ENCODE measurements around the gene TTYH3. TPM values are rescaled to one million over a fixed set of nuclear protein-coding genes. Genes with fewer than 3 reads are reported as not detected.
A peak's percentile ranks its signal among the peaks of the same experiment; 100 is the strongest.

Gene TTYH3
- total RNA-seq, 1 experiment from 2014 or later, result 25.0 TPM

DNA sequence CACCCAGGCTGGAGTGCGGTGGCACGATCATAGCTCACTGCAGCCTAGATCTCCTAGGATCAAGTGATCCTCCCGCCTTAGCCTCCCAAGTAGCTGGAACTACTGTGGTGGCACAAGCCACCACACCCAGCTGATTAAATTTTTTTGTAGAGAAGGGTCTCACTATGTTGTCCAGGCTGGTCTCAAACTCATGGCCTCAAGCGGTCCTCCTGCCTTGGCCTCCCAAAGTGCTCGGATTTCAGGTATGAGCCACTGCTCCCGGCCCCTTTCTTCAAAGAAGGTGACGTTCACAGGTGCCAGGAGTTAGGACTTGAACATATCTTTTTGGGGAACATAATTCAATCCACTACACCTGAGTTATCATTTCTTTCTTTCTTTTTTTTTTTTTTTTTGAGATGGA lies 2.9 kb upstream of the TTYH3 start:
- Histone ChIP-seq H3K9ac (ENCODE audit: low read length) (no peak overlapping the region), H3K79me2 (ENCODE audit: low read length) (peaks cover 18% of the 10 kb centered on the region), H3K4me1 (ENCODE audit: insufficient read depth, low read length) (peaks cover 11% of the 10 kb centered on the region), H3K27me3 (ENCODE audit: low read length) (no peaks in the 10 kb centered on the region), H3K9me3 (ENCODE audit: low read length) (no peaks in the 10 kb centered on the region), H3K4me3 (ENCODE audit: low read length) (no peak overlapping the region), H3K27ac (ENCODE audit: low read length) (no peak overlapping the region), H2AFZ (ENCODE audit: low read length) (no peak overlapping the region), H3K36me3 (ENCODE audit: low read depth, low read length) (no peaks in the 10 kb centered on the region), H3K4me2 (ENCODE audit: low read length) (no peak overlapping the region), H3K9me2 (replicated peaks; ENCODE audit: low read length) (no peaks in the 10 kb centered on the region), H3F3A (ENCODE audit: low read length, unreplicated experiment) (no peaks in the 10 kb centered on the region), H4K20me1 (ENCODE audit: low read length) (no peaks in the 10 kb centered on the region)
- intact Hi-C loops (cut with micrococcal nuclease), result no loop called here
- POLR2A ChIA-PET (ENCODE audit: unreplicated experiment), result interaction anchor here (0.6 to 0.7 kb wide), 2 partner anchors 20 to 160 kb away, joined by 3 to 20 read pairs; no protein-coding TSS in a partner anchor
- ATAC-seq (no peak), DNase-seq (no peak)
- no TSS peak for BruUV-seq (replicated peaks)
- TF ChIP-seq EZH2 (IDR thresholded peaks at IDR 0.05; ENCODE audit: low read length, unreplicated experiment) (no peak), EZH2phosphoT487 (IDR thresholded peaks at IDR 0.05; ENCODE audit: borderline replicate concordance, low read length) (no peak)
- TF ChIP-seq, protein P1, sequence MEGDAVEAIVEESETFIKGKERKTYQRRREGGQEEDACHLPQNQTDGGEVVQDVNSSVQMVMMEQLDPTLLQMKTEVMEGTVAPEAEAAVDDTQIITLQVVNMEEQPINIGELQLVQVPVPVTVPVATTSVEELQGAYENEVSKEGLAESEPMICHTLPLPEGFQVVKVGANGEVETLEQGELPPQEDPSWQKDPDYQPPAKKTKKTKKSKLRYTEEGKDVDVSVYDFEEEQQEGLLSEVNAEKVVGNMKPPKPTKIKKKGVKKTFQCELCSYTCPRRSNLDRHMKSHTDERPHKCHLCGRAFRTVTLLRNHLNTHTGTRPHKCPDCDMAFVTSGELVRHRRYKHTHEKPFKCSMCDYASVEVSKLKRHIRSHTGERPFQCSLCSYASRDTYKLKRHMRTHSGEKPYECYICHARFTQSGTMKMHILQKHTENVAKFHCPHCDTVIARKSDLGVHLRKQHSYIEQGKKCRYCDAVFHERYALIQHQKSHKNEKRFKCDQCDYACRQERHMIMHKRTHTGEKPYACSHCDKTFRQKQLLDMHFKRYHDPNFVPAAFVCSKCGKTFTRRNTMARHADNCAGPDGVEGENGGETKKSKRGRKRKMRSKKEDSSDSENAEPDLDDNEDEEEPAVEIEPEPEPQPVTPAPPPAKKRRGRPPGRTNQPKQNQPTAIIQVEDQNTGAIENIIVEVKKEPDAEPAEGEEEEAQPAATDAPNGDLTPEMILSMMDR (conservative IDR thresholded peaks at IDR 0.05; ENCODE audit: low read depth, low read length), result no peak
- CTCF ChIA-PET, result no interaction called here

DNA sequence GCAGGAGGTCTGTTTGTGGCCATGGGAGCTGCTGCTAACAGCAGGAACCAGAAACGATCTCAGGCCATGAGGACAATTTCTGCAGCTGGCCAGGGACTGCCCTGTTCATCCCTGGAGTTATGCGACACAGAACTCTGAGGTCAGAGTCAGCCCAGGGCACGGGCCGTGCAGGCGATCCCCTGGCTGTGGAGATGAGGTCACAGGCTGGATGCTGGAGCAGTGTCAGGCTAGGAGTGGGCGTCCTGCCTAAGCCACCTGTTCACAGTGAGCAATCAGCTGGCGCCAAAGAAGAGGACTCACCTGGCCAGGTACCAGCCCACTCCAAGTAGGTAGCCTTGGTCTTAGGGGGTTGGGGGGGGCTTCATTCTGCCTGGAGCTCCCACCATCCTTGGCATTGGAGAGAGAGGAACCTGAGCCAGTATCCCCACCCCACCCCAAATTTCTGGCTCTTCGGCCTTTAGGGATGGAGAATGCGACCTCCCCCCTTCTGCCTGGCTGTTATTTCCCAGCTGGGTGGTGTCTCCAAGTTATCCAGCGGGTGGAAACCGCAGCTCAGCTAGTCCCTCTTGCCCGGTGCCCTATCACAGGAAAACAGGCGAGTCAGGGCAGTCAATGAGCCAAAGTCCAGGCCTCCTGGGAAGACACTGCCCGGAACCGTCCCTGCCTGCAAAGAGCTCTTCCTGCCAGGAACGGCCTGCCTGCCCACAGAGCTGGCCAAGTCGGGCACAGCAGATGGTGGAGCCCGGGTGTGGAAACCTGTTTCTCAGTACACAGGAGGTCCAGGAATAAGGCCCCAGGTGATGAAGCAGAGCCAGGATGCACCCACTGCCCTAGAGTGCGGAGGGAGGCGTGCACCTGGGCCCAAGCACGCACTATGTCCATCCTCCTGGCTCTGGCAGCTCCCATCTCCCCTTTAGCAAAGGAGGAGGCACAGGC lies 1.8 kb upstream of the TTYH3 start:
- Histone ChIP-seq H3K4me3 (ENCODE audit: low read length) (no peak overlapping the region), H3K4me1 (ENCODE audit: insufficient read depth, low read length) (peaks cover 16% of the 10 kb centered on the region), H3K9me2 (replicated peaks; ENCODE audit: low read length) (no peaks in the 10 kb centered on the region), H3K9ac (ENCODE audit: low read length) (no peak overlapping the region), H3K9me3 (ENCODE audit: low read length) (no peaks in the 10 kb centered on the region), H4K20me1 (ENCODE audit: low read length) (0 out of 2 replicates have a peak, but pooled peaks cover 4% of the 10 kb centered on the region), H3K4me2 (ENCODE audit: low read length) (no peak overlapping the region), H3K79me2 (ENCODE audit: low read length) (peaks cover 28% of the 10 kb centered on the region), H3F3A (ENCODE audit: low read length, unreplicated experiment) (no peaks in the 10 kb centered on the region), H3K27me3 (ENCODE audit: low read length) (no peaks in the 10 kb centered on the region), H3K27ac (ENCODE audit: low read length) (no peak overlapping the region), H2AFZ (ENCODE audit: low read length) (no peak overlapping the region), H3K36me3 (ENCODE audit: low read depth, low read length) (no peaks in the 10 kb centered on the region)
- CTCF ChIA-PET, result no interaction called here
- POLR2A ChIA-PET (ENCODE audit: unreplicated experiment), result interaction anchor here (0.7 kb wide), 1 partner anchor 21 kb away, joined by 20 read pairs; no protein-coding TSS in a partner anchor
- intact Hi-C loops (cut with micrococcal nuclease), result loop anchor here (5.0 kb wide), 2 partner anchors 58 to 73 kb away; partner anchors contain the start of genes BRAT1 and IQCE
- DNase-seq (peak; percentile 11), ATAC-seq (no peak)
- TF ChIP-seq EZH2 (IDR thresholded peaks at IDR 0.05; ENCODE audit: low read length, unreplicated experiment), result no peak
- TF ChIP-seq, protein P1 (conservative IDR thresholded peaks at IDR 0.05; ENCODE audit: low read depth, low read length), result no peak
- no peak for TF ChIP-seq EZH2phosphoT487 (IDR thresholded peaks at IDR 0.05; ENCODE audit: borderline replicate concordance, low read length)
- no TSS peak for BruUV-seq (replicated peaks)
